Fibroblast of gingiva (primary cell): Measurements from ENCODE around the gene ZNF91.
"Not testable (repeated sequence)": the region's sequence is repeated elsewhere in the genome, so short reads cannot be mapped to it uniquely, and the experiment has no call there.

Source experiments
- DNase-seq: peaks from one replicate; pipeline ENCODE4 v3.0.0-alpha.2; 2011; ENCODE audit warnings: low read depth

Gene ZNF91

DNA sequence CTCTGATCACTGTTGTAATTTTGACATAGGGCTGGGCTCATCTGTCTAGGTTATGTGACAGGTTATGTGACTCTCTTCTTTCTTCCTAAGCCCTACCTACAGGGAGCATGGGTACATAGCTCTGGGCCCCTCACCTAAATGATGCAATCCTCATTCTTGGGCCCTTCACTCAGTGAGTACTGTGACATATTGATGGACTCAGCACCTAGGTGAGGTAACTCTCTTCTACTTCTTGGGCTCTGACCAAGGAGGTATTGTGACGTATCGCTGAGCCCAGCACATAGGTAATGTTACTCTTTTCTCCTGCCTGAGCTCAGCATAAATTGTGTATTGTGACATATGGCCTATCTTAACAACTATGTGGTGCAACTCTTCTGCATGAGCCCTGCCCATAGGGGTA is 76.3 kb downstream of the ZNF91 start:
- not testable (repeated sequence) for DNase-seq

DNA sequence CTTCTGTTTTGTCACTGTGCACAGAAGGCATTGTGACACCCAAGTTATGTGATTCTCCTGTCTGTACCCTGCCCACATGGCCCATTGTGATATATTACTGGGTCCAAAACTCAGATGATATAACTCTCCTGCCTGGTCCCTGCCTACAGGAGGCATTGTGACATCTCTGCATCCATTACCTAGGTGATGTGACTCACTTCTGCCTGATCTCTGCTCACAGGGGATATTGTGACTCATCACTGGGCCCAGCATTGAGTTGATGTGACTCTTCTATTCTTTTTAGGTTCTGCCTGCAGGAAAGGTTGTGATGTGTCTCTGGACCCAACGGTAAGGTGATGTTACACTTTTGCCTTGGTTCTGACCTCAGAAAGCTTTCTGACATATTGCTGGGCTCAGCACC is 77.1 kb downstream of the ZNF91 start:
- no peak for DNase-seq

DNA sequence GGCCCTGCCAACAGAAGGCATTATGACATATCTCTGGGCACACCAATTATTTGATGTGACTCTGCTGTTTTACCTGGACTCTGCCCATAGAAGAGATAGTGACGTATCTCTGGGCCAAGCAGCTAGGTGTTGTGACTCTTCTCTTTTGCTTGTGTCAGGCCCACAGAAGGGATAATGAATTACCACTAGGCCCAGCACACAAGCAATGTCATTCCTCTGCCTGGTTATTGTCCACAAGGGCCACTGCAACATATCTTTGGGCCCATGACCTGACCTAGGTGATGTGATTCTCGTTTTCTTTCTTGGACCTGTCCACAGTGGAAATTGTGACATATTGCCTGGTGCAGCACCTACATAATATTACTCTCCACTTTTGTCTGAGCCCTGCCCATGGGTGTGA is 80.0 kb downstream of the ZNF91 start:
- DNase-seq, result no peak

- no peak for DNase-seq
Observed at GRCh38 chr19:23314505-23315251, 80.6 kb downstream of the ZNF91 start.

DNA sequence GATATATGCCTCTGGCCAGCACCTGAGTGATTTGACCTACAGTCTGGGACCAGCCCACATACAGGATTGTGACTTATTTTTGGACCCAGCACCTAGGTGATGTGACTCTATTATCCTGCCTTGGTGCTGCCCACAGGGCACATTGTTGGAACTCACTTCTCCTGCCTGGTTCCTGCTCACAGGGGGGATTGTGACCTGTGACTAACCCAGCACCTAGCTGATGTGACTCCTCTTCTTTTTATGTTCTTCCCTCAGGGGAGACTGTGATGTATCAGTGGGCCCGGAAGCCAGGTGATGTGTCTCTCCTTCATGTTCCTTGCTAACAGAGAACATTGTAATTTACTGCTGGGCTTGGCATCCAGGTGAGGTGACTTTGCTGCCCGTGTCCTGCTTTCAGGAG is 82.1 kb downstream of the ZNF91 start:
- DNase-seq, result no peak

DNA sequence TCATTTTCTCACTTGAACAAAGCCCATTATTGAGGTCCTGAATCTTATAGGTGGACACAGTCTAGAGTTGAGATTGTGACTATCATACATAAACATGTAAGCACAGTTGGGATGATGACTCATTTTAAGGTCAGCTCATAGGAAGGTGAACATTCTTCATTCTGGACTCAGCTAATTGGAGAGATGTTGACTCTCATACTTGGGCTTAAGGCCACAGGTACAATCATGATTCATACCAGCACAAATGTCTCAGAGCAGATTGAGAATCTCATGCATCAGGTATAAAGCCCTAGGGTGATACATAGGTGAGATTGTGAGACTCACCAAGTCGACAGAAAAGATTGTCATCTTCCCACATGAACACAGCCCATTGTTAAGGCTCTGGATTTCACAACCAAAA is 82.8 kb downstream of the ZNF91 start:
- no peak for DNase-seq

DNA sequence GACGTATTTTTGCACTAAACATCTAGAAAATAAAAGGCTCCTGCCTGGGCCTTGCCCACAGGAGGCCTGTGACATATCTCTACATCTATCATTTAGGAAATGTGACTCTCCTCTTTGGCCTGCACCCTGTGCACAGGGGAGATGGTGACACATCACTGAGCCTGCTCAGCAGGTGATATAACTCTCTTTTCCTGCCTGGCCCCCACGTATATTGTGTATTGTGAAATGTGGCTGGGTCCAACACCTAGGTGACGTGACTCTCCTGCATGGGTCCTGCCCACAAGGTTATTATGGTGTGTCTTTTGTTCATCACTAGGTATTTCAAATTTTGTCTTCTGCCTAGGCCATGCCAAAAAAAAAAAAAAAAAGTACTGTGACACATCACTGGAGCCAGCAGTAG is 83.7 kb downstream of the ZNF91 start:
- DNase-seq, result no peak

DNA sequence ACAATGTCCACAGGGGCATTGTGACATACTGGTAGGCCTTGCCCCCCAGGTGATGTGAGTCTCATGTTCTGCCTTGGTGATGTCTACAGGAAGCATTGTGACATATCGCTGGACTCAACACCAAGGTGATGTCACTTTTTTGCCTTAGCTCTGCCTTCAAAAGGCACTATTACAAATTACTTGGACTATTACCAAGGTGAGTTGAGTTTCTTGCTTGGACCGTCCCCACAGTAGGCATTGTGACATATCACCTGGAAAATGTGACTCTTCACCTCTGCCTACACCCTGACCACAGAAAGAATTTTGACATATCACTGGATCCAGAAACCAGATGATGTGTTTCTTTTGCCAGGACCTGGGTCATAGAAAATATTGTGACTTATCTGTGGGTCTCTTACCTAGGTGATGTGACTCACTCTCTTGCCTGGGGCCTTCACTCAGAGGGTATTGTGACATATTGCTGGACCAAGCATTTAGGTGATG is 84.5 kb downstream of the ZNF91 start:
- no peak for DNase-seq

GRCh38 chr19:23309926-23310325 is 85.3 kb downstream of the ZNF91 start:
- no peak for DNase-seq

DNA sequence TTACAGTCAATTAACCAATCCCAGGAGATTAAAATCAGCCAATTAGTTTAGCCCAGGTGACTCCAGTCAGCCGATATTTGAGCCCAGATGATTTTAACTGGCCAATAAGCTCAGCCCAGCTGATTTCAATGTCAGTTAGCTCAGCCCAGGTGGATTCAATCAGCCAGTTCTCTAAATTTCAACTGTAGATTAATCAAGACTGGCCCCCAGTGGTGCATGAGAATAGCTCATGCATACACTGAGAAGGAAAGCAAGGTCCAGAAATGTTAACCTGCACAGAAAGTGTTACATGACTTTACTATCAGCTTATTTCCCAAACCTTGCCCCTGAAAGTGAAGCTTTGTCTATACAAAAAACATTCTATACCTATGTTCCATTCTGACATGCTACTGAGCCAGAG is 89.7 kb downstream of the ZNF91 start:
- DNase-seq, result no peak

DNA sequence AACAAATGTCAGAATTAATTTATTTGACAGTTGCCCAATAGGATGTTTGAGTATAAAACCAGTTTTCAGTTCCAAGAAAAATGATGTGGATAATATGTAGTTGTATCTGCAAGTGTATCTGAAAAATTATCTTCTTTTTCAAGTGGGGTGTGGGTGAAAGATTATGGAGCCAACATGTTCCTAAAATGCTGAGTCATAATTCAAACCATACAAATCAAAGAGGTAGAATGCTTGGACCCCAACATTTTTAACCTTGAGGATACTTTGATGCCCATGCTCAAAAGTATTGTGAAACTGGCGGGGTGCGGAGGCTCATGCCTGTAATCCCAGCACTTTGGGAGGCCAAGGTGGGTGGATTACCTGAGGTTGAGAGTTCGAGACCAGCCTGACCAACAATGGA is 91.0 kb downstream of the ZNF91 start:
- no peak for DNase-seq

- no peak for DNase-seq
Observed at GRCh38 chr19:23294141-23294540, 101.1 kb downstream of the ZNF91 start.

GRCh38 chr19:23289966-23290365 is 105.3 kb downstream of the ZNF91 start:
- DNase-seq, result not testable (repeated sequence)
